Central memory CD8-positive, alpha-beta T cell (primary cell): ENCODE results near the gene IGF2R.
"Not testable (repeated sequence)": the region's sequence is repeated elsewhere in the genome, so short reads cannot be mapped to it uniquely, and the experiment has no call there.

ENCODE experiments used
- ATAC-seq: fragments of 150-1000 bp; cut with Tn5 transposase; replicated peaks from 2 replicates; pipeline ENCODE4 v1.10.0; 2022; ENCODE audit warnings: mild to moderate bottlenecking, moderate FRiP score, moderate number of reproducible peaks; ENCODE audit not compliant: poor library complexity, severe bottlenecking; ENCODE audit errors: extremely low read depth
- DNase-seq, 2 donors: peaks; one replicate each; pipeline ENCODE4 v3.0.0; 2021; ENCODE audit warnings: low spot score in 2 of 2
- H3K27ac Mint-ChIP-seq: one replicate; pipeline ENCODE4 v1.8.0; 2022; ENCODE audit warnings: low read depth, mild to moderate bottlenecking, moderate library complexity, mixed read lengths
- H3K27me3 Mint-ChIP-seq: one replicate; pipeline ENCODE4 v1.8.0; 2022; ENCODE audit warnings: mixed read lengths
- H3K36me3 Mint-ChIP-seq: one replicate; pipeline ENCODE4 v1.8.0; 2022; ENCODE audit warnings: mild to moderate bottlenecking, moderate library complexity, mixed read lengths; ENCODE audit not compliant: insufficient read depth
- H3K4me1 Mint-ChIP-seq: one replicate; pipeline ENCODE4 v1.8.0; 2022; ENCODE audit warnings: mixed read lengths
- H3K4me3 Mint-ChIP-seq: one replicate; pipeline ENCODE4 v1.8.0; 2022; ENCODE audit warnings: mild to moderate bottlenecking, moderate library complexity, mixed read lengths
- H3K9me3 Mint-ChIP-seq: one replicate; pipeline ENCODE4 v1.8.0; 2022; ENCODE audit warnings: mixed read lengths

IGF2R gene

DNA sequence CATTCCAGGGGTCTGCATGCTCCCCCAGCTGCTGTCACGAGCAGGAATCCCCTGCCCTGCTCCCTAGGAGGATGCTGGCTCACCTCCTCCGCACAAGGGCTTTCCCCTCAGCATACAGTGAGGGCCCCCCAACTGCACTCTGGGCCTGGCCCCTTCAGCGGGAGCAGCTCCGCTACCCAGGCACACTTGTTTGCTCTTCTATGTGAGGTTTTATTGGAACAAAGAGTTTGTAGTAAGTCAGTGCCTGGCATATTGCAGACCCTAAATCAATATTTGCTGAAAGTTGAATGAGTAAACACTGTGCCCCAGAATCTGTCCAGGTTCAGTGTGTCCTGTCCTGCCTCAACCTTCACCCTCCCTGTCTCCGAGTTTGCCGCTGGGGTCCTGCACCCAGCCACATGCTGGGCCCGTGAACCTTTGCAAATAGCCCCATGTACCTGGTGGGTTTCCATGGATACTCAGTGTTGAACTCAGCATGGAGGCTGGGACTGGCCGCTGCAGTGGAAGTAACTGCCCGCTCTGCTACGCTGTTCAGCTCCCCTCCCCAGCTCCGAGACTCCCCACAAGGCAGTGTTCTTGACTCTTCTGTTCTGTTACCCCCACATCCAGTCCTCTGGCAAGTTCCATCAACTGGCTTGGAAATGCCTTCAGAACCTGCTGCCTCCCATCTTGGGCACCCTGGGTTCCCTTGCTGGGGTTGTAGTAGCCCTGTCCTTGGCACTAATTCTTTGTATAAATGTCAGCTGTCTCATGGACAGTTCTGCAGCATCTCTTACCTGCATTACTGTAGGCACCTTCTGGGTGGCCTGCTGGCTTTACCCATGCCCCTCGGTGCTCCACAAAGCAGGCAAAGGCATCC is 168.5 kb downstream of the IGF2R start:
- Mint-ChIP-seq H3K4me3 (no peak overlapping the region), H3K36me3 (peaks cover 2% of the 10 kb centered on the region)

DNA sequence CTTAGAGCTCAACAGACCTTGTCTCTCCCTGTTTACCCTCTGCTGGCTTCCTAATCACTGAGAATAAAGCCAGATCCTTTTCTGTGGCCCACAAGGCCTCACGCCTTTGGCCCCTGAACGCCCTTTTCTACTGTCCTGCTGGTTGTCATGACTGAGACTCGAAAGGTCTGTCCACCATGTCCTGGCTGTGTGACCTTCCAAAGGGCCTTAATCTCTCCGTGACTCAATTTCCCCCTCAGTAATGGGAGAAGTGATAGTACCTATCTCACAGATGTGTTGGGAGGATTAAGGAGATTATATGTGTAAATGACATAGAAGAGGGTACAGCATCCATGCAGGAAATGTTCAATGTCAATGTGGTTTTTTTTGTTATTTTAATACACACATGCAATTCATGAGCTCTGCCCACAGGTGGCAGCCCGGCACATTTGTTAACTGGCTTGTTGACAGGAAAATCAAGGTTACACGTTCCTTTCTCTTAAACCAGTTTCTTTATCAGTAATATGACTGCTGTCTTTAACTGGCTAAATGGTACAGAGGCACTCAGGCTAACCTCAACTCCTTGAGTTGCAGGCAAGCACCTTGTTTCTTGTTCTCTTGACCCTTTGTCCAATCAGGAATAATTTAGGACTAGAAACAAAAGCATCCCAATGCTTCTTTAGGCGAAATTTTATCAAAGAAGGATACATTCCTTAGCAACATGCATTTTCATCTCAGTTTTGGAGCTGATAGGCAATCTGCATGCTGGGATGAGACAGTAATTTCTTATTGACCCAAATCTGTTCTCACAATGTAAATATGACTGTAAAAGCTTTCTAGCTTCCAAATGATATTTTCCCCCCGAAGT is 169.3 kb downstream of the IGF2R start:
- H3K36me3 Mint-ChIP-seq: peaks cover 2% of the 10 kb centered on the region
- H3K9me3 Mint-ChIP-seq: no peaks in the 10 kb centered on the region
- H3K27me3 Mint-ChIP-seq: no peaks in the 10 kb centered on the region
- H3K27ac Mint-ChIP-seq: no peak overlapping the region
- peak; percentile 26 to 50 for DNase-seq
- H3K4me3 Mint-ChIP-seq: no peak overlapping the region
- H3K4me1 Mint-ChIP-seq: peaks cover 11% of the 10 kb centered on the region
- no peak for ATAC-seq

More for the DNA sequence above, 168.5 kb downstream of the IGF2R start:
- no peak for ATAC-seq
- H3K4me1 Mint-ChIP-seq: peaks cover 11% of the 10 kb centered on the region
- H3K27me3 Mint-ChIP-seq: no peaks in the 10 kb centered on the region
- no peak for DNase-seq
- H3K27ac Mint-ChIP-seq: no peak overlapping the region
- no peaks in the 10 kb centered on the region for H3K9me3 Mint-ChIP-seq

DNA sequence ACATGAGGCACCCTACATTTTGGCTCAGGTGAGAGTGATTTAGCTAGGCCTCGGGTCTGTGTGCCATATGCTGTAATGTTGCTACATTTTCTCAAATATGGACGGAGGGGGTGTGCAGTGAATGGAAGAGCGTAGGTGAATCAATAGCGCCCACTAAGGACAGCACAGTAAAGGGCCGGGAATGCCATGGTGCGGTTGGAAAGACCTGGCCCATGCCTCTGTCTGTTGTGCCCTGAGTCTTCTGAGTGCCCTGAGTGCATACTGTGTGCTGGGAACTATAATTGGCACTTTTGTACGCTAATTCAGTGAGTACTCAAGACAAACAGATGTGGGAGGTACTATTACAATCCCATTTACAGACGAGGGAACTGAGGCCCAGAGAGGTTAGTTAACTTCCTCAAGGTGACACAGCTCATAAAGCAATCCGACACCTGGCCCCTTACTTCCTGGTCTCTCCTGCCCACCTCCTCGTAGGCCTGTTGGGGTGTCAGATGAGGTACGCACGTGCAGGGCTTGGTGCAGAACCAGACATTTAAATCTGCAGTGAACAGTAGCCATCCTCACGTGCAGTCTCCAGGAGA is 170.0 kb downstream of the IGF2R start:
- Mint-ChIP-seq H3K9me3 (no peaks in the 10 kb centered on the region), H3K36me3 (peaks cover 2% of the 10 kb centered on the region), H3K4me3 (no peak overlapping the region), H3K27ac (peak overlapping the region; percentile 80), H3K27me3 (no peaks in the 10 kb centered on the region), H3K4me1 (peaks cover 11% of the 10 kb centered on the region)
- DNase-seq (no peak), ATAC-seq (no peak)

DNA sequence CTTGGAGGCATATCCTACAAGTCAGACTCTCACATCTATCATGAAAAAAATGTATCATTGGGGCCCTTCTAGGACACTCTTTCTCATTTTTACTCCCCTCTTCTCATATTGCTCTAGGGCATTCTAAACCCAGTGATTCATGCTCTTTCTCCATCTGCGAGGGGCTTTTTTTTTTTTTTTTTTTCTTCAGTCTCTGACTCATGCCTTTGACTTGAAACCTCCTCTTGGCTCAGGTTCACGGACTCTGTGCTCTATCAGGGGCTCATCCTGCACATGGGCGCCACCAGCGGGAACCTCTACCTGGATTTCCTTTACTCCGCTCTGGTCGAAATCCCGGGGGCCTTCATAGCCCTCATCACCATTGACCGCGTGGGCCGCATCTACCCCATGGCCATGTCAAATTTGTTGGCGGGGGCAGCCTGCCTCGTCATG is 170.6 kb downstream of the IGF2R start:
- Mint-ChIP-seq H3K36me3 (peaks cover 2% of the 10 kb centered on the region), H3K27ac (peak overlapping the region; percentile 80), H3K4me1 (peaks cover 11% of the 10 kb centered on the region), H3K27me3 (no peaks in the 10 kb centered on the region), H3K9me3 (no peaks in the 10 kb centered on the region), H3K4me3 (no peak overlapping the region)
- ATAC-seq: no peak
- DNase-seq: no peak

DNA sequence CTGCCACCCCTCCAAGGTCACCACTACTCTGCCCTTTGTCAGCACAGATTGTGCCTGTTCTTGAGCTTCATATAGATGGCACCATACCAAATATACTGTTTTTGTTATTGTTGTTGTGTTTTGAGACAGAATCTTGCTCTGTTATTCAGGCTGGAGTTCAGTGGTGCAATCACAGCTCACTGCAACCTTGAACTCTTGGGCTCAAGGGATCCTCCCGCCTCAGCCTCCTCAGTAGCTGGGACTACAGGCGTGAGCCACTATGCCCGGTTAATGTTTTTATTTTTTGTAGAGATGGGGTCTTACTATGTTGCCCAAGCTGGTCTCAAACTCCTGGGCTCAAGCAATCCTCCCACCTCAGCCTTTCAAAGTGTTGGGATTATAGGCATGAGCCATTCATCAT is 171.6 kb downstream of the IGF2R start:
- H3K4me3 Mint-ChIP-seq, H3K27ac Mint-ChIP-seq, H3K27me3 Mint-ChIP-seq, ATAC-seq, H3K9me3 Mint-ChIP-seq, DNase-seq, H3K36me3 Mint-ChIP-seq: not testable (repeated sequence)
- H3K4me1 Mint-ChIP-seq: peaks cover 11% of the 10 kb centered on the region

DNA sequence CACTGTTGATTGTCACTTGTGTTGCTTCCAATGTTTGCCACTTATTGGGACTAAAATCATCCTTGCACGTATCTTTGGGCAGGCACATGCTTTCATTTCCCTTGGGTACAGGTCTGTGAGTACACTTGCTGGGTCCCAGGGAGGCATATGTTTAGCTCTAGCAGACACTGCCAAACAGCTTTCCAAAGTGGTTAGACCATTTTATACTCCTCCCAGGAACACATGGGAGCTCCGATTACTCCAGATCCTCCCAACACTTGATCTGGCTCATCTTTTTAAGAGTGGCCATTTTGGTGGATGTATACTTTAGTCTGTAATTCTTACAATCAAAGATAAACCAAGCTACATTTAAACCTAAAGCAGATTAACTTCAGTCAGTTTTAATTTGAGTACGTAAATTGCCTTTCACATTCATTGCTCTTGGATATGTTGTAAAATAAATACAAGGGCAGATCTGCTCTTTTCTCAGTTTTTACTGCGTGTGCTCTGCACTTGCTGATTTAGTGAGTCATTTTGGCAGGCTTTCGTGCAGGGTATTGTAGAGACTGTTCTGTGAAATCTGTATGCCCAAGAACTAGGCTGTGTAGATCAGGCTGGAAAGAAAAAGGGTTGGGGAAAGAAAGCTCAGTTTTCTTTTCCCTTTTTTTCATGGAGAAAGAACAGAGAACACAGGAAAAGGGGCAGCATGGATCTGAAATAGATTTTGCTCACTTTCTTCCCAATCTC is 172.3 kb downstream of the IGF2R start:
- no peak for ATAC-seq
- Mint-ChIP-seq H3K36me3 (peaks cover 2% of the 10 kb centered on the region), H3K27ac (no peak overlapping the region), H3K9me3 (no peaks in the 10 kb centered on the region), H3K4me3 (no peak overlapping the region), H3K27me3 (no peaks in the 10 kb centered on the region), H3K4me1 (peaks cover 11% of the 10 kb centered on the region)
- DNase-seq: no peak

DNA sequence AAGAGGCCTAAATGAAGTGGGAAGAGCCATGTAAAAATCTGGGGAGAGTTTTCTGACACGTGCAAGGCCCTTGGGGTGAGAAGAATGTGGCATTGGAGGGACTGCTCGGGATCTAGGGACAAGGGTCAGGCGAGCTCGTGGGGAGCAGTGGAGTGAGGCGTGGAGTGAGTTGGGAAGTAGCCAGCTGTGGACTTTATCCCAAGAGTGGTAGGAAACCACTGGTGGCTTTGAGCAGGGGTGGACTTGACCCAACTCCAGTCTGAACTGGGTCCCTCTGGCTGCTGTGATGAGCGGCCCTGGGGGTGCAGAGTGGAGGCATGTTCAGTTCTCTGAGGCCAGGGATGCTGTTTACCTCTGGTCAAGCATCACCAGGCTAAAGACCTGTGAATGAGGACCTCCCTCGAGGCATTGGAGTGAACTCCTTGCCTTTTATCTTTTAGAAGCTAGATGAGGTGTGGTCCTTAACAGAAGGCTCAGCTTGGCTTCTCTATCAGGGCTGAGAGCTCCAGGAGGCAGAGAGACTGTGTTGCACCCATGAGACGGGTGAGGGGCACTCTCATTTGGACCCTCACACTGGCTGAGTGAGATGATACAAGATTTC is 173.3 kb downstream of the IGF2R start:
- peaks cover 2% of the 10 kb centered on the region for H3K36me3 Mint-ChIP-seq
- no peaks in the 10 kb centered on the region for H3K27me3 Mint-ChIP-seq
- ATAC-seq (no peak), DNase-seq (no peak)
- H3K4me3 Mint-ChIP-seq: no peak overlapping the region
- no peaks in the 10 kb centered on the region for H3K9me3 Mint-ChIP-seq
- no peak overlapping the region for H3K27ac Mint-ChIP-seq
- H3K4me1 Mint-ChIP-seq: peaks cover 11% of the 10 kb centered on the region

DNA sequence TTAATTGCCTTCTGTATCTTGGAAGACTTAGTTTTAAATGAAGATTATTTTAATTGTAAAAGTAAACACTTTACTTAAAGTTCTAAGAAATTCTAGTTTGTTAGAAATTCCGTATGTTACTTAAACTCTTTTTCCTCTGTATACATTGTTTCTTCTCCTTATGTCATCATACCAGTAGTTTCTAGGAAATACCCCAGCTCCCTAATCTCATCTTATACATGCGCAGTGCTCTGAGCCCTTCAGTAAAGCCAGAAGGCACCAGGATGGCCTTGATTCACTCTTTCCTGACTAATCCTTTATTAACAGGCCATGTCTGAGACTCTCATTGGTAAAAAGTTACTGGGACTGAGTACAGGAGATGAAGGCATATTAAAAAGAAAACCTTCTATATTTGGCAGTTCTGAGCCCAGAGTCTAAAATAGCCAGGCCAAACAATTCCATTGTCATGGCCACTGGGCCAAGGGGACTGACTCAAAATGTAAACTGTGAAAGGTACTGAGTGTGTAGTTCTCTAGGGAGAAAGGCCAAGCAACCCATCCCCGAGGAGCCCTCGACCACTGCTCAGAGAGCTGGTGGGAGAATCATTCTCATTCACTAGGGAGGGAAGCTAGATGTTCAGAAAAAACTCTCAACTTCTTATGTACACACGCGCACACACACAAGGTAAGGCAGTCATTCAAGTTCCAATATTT is 177.7 kb downstream of the IGF2R start:
- H3K4me1 Mint-ChIP-seq: no peaks in the 10 kb centered on the region
- H3K36me3 Mint-ChIP-seq: peaks cover 2% of the 10 kb centered on the region
- no peak overlapping the region for H3K4me3 Mint-ChIP-seq
- H3K9me3 Mint-ChIP-seq: no peaks in the 10 kb centered on the region
- DNase-seq (no peak), ATAC-seq (no peak)
- H3K27me3 Mint-ChIP-seq: no peaks in the 10 kb centered on the region
- H3K27ac Mint-ChIP-seq: no peak overlapping the region

DNA sequence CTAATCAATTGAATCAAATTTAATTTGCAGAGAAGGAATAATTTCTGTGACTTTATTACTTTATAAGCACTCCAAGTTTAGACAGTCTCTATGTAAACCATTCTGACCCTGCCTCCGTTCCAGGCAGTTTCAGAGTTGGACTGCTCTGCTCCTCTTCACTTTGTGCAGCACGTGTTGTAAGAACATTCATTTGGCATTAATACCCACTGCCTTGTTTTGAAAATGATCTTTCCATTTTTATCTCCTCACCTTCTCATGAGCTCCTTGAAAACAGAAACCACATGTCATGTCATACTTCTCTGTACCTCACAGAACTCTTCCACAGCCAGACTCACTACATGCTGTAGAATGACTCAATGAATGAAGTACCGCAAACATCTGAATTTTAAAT is 178.3 kb downstream of the IGF2R start:
- DNase-seq: no peak
- Mint-ChIP-seq H3K27ac (no peak overlapping the region), H3K4me3 (no peak overlapping the region), H3K4me1 (no peaks in the 10 kb centered on the region), H3K36me3 (peaks cover 2% of the 10 kb centered on the region), H3K9me3 (no peaks in the 10 kb centered on the region), H3K27me3 (no peaks in the 10 kb centered on the region)
- ATAC-seq: no peak

DNA sequence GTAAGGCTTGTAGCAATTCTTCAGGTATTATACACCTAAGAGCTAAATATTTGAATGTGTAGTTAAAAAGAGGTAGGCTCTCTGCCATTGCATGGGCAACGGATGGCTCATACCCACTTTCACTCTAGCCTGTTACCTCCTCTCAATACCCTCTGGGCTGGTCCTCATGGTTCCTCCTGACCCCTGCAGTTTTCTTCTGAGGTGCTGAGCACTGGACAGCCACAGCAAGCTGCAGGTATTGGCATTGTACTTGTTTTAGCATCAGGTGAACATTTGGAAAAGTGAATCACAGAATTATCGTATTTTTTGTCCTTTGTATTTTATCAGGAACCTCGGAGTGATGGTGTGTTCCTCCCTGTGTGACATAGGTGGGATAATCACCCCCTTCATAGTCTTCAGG is 185.6 kb downstream of the IGF2R start:
- Mint-ChIP-seq H3K4me1 (no peaks in the 10 kb centered on the region), H3K27ac (no peak overlapping the region), H3K4me3 (no peak overlapping the region), H3K36me3 (peaks cover 3% of the 10 kb centered on the region), H3K27me3 (no peaks in the 10 kb centered on the region), H3K9me3 (no peaks in the 10 kb centered on the region)
- DNase-seq (no peak), ATAC-seq (no peak)

DNA sequence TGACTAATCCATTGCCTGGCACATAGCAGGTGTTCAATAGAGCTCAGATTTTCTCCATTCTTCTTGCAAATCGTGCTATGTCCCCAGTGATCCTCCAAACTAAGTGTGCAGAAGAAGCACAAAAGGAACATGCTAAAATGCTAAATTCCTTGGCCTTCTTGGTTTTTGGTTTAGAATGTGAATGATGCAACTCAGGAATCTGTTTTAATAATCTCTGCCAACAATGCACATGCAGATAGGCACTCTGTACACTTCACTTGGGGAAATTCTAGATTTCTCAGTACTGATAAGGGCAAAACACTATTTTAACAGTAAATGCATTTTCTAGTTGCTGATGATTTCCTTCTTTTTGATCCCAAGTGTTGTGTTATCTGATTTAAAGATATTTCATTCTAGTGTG is 188.0 kb downstream of the IGF2R start:
- no peaks in the 10 kb centered on the region for H3K4me1 Mint-ChIP-seq

More for the DNA sequence above, 188.0 kb downstream of the IGF2R start:
- Mint-ChIP-seq H3K27me3 (no peaks in the 10 kb centered on the region), H3K27ac (no peak overlapping the region), H3K36me3 (peaks cover 3% of the 10 kb centered on the region), H3K9me3 (no peaks in the 10 kb centered on the region), H3K4me3 (no peak overlapping the region)
- DNase-seq (no peak), ATAC-seq (no peak)
